NCI-H1048 (cell line): ENCODE data around the gene RAD52.

Experiments used
- DNase-seq: peaks from one replicate; lab custom pipeline; 2025; lab: John Stamatoyannopoulos, UW

RAD52 gene

DNA sequence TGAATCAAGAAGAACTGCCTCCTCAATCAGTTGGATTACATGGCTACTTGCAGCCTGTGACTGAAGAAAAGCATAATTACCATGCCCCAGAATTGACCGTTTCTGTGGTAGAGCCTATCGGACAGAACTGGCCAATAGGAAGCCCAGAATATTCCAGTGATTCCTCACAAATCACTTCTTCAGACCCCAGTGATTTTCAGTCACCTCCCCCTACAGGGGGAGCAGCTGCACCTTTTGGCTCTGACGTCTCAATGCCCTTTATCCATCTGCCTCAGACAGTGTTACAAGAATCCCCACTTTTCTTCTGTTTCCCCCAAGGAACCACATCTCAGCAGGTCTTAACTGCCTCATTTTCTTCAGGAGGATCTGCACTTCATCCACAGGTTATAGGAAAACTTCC lies 80.8 kb downstream of the RAD52 start:
- no peak for DNase-seq

DNA sequence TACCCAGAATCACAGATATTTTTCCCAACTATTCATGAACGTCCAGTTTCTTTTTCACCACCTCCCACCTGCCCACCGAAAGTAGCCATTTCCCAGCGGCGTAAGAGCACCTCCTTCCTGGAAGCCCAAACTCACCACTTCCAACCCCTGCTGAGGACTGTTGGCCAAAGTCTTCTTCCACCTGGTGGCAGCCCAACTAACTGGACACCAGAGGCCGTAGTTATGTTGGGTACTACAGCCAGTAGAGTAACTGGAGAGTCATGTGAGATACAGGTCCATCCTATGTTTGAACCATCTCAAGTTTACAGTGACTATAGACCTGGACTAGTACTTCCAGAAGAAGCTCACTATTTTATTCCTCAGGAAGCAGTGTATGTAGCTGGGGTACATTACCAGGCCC lies 81.6 kb downstream of the RAD52 start:
- no peak for DNase-seq

DNA sequence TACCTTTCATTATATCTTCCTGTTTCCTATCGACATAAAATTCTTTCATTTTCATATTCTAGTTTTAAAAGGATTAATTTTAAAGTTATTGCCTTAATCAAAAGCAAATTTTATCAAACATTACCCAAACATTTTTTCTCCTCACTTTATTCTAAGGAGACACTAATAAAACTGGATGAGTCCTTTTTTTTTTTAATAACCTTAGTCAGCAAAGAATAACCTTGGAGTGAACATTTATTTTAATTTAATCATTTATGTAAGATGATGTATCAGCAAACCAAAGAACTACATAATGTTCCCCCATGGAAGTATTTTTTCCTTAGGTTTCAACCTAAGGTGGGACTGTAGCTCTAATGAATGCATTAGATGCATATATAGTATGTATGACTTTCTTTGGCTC lies 83.9 kb downstream of the RAD52 start:
- DNase-seq, result no peak

DNA sequence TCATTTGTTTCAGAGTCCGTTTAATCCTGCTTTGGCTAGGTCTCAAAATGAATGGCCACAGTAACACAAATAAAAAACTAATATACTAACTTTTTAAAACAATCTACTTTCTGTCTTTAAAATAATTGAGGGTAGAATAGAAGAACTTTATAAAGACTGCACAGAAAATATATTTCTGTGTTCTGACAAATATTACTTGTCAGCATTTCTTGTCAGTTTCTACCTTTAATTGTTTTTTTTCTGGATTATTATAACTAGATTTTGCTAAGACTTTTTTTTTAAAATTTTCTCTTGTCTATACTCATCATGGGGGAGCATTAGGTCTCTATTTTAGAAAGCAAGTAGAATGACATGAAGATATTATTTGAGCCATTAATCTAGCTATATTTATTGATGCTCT lies 86.2 kb downstream of the RAD52 start:
- DNase-seq, result no peak

DNA sequence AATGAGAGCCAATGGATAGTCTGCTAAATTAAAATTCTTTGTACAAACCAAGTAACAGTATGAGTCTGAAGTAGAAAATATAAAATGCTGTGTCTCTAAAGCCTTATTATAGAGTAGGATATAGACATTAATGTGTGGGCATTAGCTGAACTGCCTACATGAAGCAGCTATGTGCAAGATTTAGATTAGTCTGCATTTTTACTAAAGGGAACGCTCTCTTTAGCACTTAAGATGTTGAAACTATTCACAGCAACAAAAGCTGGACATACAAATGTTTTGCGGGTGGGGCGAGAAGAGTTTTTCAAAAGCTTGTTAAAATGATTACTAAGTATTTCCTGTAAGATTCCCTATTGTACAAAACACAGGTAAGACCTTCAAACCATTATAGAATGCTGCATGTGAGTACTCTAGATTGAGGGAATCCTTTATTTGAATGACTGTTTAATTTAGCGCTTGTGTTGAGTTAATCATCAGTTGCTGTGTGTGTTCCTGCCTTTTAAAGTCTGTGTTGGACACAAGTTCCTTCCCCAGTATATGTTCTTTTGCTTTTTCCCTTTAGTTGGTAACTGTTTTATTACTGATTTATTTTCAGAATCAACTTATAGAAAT lies 87.1 kb downstream of the RAD52 start:
- no peak for DNase-seq
